NCI-H460 (cell line): Measurements from ENCODE around the gene TIAL1. TPM values are rescaled to one million over a fixed set of nuclear protein-coding genes. Genes with fewer than 3 reads are reported as not detected.
"Not testable (repeated sequence)": the region's sequence is repeated elsewhere in the genome, so short reads cannot be mapped to it uniquely, and the experiment has no call there.

ENCODE experiments used
- DNase-seq: peaks from one replicate; pipeline ENCODE4 v3.0.0-alpha.2; 2016; ENCODE audit warnings: low read depth; ENCODE audit errors: extremely low read depth
- total RNA-seq: library from RNA; depleted of rRNA; stranded (reverse); fragments of >200 nt; shearing (Covaris generic); gene quantifications from 2 replicates; pipeline ENCODE4 v1.2.3, GENCODE V29; 2014; rRNA removed

Gene TIAL1
- total RNA-seq, 1 experiment from 2014 or later, result 81.3 TPM

DNA sequence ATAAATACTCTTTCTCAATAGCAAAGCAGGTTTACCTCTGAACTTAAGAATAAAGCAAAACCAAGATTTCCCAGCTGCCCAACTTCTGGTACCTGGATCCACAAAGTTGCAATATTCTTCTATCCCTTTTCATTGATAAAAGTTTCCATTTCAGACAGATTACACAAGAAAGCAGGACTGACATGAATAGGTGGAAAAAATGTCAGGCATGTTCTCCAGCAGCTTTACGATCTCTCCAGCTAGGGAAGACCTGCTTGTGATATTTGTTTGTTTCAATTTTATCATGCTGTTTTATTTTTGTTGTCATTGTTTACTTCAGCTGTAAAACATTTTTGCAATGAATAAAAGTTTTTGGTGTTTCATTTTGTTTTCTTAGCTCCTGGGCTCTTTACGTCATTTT lies 63.3 kb downstream of the TIAL1 start:
- DNase-seq, result no peak

DNA sequence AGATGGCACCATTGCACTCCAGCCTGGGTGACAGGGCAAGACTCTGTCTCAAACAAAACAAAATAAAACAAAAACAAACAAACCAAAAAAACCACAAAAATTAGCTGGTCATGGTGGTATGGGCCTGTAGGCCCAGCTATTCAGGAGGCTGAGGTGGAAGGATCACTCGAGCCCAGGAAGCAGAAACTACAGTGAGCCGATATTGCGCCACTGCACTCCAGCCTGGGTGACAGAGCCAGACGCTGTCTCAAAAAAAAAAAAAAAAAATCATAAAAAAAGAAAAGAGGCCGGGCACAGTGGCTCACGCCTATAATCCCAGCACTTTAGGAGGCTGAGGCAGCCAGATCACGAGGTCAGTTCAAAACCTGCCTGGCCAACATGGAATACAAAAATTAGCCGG lies 64.0 kb downstream of the TIAL1 start:
- not testable (repeated sequence) for DNase-seq

DNA sequence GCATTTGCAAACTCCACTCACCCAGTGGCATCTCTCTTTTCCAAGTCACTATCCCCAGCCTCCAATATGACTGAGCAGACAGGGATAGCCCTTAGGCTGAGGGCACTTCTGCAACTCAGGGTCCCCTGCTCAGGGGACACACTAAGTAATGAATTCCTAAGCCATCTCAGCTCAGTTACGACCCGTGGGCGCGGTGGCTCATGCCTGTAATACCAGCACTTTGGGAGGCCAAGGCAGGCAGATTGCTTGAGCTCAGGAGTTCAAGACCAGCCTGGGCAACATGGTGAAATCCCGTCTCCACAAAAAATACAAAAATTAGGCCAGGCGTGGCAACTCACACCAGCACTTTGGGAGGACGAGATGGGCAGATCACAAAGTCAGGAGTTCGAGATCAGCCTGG lies 64.5 kb downstream of the TIAL1 start:
- DNase-seq, result not testable (repeated sequence)

DNA sequence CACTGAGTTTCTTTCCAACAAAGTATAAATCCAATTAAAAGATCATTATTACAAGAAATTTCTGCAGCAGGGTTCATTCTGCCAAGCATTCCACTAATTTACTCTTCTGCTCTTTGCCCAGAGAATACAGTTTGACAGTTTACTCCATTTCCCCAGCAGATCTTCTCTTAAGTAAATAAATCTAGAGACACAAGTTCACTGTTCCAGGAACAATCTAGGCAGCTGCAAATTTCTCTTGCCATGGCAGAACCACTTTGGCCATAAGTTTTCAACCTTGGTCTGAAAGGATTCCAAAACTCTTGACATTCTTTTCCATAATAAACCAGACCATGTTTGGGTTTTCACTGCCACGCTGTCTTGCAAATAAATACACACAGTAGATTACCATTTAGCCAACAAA lies 65.7 kb downstream of the TIAL1 start:
- no peak for DNase-seq

DNA sequence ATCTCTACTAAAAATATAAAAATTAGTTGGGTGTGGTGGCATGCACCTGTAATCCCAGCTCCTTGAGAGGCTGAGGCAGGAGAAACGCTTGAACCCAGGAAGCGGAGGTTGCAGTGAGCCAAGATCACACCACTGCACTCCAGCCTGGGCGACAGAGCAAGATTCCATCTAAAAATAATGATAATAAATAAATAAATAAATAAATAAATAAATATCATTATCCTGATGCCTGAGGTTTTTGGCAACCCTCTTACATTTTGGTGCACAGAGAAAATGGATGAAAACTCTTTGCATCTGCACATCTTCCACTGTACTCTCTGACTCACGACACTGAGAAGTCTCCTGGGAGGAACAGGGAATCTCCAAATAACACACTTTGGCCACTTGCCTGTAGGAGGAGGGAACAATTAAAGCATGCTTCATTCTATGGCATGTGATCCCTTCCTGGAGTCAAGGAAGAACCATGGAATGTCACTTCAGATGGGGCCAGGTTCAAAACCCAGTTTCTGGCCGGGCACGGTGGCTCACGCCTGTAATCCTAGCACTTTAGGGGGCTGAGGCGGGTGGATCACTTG lies 68.0 kb downstream of the TIAL1 start:
- not testable (repeated sequence) for DNase-seq

DNA sequence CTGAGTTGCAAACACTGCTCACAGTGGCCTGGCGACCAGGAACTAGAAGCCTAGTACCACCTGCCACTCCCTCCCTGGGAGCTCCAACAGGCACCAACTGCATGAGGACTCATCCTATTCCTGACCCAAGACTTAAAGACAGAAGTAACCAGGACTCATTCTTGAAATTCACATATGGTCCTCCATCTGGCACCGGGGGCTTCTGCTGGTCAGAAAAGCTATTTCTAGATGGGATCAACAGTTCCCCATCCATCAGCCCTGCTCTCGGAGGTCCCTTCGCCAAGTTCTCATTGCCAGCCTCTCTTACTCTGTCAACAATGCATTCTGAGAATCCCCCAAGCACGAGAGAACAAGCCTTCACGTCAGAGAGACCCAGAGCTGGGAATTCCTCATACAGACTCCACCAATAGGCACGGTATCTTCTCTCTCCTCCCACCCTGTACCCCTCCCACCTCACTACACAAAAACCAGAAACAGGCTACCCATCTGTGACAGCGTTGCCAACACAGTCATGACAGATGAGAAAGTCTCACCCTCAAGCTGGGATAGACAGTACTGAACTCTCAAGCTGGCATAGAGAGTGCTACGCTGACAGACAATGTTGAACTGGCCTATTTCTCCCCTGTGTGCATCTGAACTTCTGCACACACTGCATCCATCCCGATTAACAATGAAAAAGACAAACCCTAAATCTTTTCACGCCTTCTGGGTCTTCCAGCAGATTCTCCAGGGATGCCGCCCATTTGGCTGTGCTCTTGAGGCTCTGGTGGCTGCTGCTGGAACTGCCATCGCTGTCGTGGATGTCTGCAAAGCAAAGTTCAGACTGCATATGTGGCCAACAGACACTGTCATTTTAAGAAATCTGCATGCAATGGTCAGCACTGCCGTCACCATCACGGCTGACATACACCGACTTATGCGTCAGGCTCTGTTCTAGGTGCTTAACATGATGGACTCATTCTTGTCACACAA lies 69.9 kb downstream of the TIAL1 start:
- DNase-seq, result no peak

DNA sequence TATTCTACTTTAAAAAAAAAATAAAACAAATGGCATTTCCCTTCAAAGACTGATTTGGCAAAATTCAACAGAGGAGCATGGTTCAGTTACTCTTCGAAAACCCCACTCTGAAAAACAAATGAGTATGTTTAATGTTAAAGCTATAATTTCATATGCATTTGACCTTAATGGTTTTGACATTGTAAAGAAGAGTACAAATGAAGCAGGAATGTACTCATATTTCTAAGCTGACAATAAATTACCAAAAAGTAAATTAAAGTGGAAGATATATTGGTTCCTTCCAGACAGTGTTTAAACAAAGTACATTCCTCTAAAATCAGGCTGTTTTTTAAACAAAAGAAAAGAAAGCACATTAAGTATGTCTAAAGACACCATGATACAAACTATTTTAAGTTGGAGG lies 70.6 kb downstream of the TIAL1 start:
- DNase-seq, result no peak

DNA sequence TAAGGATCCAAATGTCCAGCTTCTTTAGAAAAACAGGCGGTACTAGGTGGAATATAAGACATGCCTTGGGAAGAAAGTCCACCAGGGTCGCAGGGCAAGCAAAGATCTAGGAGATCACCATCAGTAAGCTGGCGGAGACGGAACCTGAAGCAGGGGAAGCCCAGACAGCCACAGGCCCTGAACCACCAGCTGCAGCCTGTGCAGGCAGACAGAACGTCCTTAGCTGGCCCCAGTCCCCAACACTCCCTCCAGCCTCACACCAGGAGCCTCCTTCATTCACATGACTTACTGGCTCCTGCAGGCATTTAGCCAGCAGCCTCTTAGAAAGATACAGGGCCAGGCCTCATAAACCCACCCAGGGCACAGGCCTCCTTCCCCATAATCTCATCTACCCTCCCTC lies 71.6 kb downstream of the TIAL1 start:
- no peak for DNase-seq

DNA sequence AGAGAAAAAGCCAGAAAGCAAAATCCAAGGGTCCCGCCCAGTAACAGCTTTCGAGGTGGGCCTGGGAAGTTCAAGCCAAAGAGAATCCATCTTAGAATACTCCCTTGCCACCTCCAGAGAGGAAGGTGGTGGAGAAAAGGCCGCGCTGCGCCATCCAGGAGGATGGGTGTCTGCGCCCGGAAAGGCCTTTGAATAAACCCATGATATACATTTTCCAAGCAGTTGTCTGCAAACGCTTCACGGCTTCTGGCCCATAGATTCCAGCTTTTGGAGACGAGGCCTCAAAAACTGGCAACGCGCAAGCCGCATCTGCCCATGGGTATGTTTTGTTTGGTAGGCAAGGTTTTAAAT lies 72.1 kb downstream of the TIAL1 start:
- no peak for DNase-seq

DNA sequence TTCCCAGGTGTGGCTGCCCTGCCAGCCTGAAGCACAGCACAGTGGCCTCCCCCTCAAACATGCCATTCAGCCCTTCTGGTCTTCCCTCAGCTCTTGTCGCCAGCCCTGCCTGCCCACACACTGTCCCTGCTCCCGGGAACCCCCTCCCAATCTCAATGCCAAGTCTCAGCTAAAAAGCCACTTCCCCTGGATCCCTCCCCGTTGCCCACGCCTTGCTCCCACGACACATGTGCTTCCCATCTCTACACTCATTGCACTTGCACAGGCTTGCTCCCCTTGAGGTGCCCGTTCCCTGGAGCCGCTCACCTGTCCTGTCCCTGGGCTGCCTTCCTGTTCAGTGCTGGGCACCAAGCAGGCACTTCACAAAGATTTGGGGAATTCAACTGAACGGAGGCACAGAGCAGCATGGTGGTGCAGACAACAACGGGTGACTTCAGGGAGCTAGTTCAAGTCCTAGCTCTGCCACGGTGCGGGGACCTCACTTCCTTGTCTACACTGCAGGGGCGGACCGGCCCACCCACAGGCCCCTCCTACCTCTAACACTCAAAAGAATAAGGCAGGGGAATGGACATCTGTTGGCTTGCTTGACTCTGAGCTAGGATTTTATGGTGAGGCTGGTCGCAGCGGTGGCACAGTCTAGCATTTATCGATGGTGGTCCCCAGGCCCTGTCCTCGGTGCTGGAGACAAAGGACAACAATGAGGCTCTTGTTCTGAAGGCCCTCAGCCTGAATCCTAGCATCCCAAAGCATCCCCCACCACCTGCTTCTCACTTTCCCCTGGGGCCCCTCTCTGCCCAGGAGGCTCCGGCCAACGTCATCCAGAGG lies 72.7 kb downstream of the TIAL1 start:
- DNase-seq, result no peak

Other genes with a start within 250 kb of the TIAL1 start
- gene RGS10, start 54.2 kb downstream of the TIAL1 start, total RNA-seq, result 39.1 and 43.6 TPM in 2 replicates
- 16.6 and 17.6 TPM in 2 replicates for gene BAG3, start 54.4 kb upstream of the TIAL1 start, total RNA-seq
- gene INPP5F, start 129.1 kb upstream of the TIAL1 start, total RNA-seq, result 8.0 and 9.3 TPM in 2 replicates